ENCODE measurements around the gene MGME1. TPM values are rescaled to one million over a fixed set of nuclear protein-coding genes. Genes with fewer than 3 reads are reported as not detected.

Gene MGME1
- total and polyA plus RNA-seq, 2 of the 13 experiments (the other 11 are each of a cell fraction or from before 2014, with no cell fraction given), result 36.7 to 66.6 TPM

GRCh38 chr20:17985388-17986018 is 16.7 kb downstream of the MGME1 start (continued):
- TF ChIP-seq SMAD3 (CRISPR knock-in tag; IDR thresholded peaks at IDR 0.05) (peak; percentile 97), CBX1 (IDR thresholded peaks at IDR 0.05; ENCODE audit: low read depth) (no peak), TFE3 (CRISPR knock-in tag; IDR thresholded peaks at IDR 0.05) (peak; percentile 92), ZNF451 (CRISPR knock-in tag; IDR thresholded peaks at IDR 0.05) (no peak), HIC2 (CRISPR knock-in tag; IDR thresholded peaks at IDR 0.05; ENCODE audit: low read depth) (0 out of 2 replicates have a peak, but pooled peaks have one; percentile 21), CBX5 (CRISPR knock-in tag; IDR thresholded peaks at IDR 0.05; ENCODE audit: borderline replicate concordance) (0 out of 2 replicates have a peak, but pooled peaks have one; percentile 34), ZBTB7B (CRISPR knock-in tag; IDR thresholded peaks at IDR 0.05) (0 out of 2 replicates have a peak, but pooled peaks have one; percentile 40), SP2 (CRISPR knock-in tag; IDR thresholded peaks at IDR 0.05) (no peak), NFIC (IDR thresholded peaks at IDR 0.05; ENCODE audit: low read length) (0 out of 2 replicates have a peak, but pooled peaks have one; percentile 69), FOXA3 (CRISPR knock-in tag; IDR thresholded peaks at IDR 0.05) (peak; percentile 98), KLF16 (CRISPR knock-in tag; IDR thresholded peaks at IDR 0.05) (peak in 1 of 2 experiments; percentile 96; a peak in 2 of 4 replicates), SRY (CRISPR knock-in tag; IDR thresholded peaks at IDR 0.05) (no peak), NR2C2 (CRISPR knock-in tag; IDR thresholded peaks at IDR 0.05; ENCODE audit: borderline replicate concordance) (no peak; the same call in 1 of the 2 replicates), STAT6 (CRISPR knock-in tag; IDR thresholded peaks at IDR 0.05; ENCODE audit: borderline replicate concordance) (peak; percentile 74; the same call in 1 of the 2 replicates), GLI4 (CRISPR knock-in tag; IDR thresholded peaks at IDR 0.05; ENCODE audit: borderline replicate concordance) (0 out of 2 replicates have a peak, but pooled peaks have one; percentile 25), SMAD9 (CRISPR knock-in tag; IDR thresholded peaks at IDR 0.05) (no peak), ELF3 (CRISPR knock-in tag; IDR thresholded peaks at IDR 0.05) (peak; percentile 94), ETV5 (CRISPR knock-in tag; IDR thresholded peaks at IDR 0.05; ENCODE audit: borderline replicate concordance) (peak; percentile 74; the same call in 1 of the 2 replicates), DRAP1 (CRISPR knock-in tag; IDR thresholded peaks at IDR 0.05) (peak; percentile 51), ZNF205 (CRISPR knock-in tag; IDR thresholded peaks at IDR 0.05) (peak; percentile 97)

Measured in HepG2 (cell line).